ENCODE measurements around the gene CDK5R2.

DNA sequence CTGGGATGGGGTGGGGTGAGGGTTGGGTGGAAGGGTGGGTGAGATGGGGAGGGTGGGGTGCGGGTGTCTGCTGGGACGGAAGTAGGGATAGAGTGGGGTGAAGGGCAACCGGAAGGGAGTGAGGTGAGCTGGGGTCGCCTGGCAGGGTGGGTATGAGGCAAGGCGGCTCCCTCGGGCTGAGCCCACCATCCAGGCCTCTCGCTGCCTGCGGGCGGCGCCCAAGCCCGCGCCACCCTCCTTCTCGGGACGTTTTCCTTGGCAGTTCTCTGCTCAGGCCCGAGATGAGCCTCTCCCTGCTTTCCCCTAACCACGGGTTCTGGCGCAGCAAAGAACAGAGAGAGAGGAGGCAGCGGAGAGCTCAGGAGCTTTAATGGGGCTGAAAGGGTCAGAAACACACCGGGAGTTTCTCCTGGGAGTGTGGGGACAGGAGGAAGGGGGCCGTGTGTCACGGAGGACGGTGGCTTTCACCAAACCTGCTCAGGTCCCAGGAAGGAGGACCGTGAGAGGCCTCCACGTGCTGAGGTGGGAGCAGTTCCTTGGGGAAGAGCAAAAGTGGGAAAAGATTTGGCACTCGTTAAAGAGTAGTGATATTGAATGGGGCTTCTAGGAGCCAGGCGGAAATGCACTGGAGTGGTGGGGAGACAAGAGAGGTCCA, 21.4 kb downstream of the CDK5R2 start:
- no peak for TF ChIP-seq CTCF (IDR thresholded peaks at IDR 0.05)
- TF ChIP-seq POLR2A (IDR thresholded peaks at IDR 0.05): no peak

Data from lower leg skin (tissue), 3 donors.